Central memory CD8-positive, alpha-beta T cell (primary cell): ENCODE measurements around the gene B3GLCT.

Source experiments
- ATAC-seq: fragments of 150-1000 bp; cut with Tn5 transposase; replicated peaks from 2 replicates; pipeline ENCODE4 v1.10.0; 2022; ENCODE audit warnings: mild to moderate bottlenecking, moderate FRiP score, moderate number of reproducible peaks; ENCODE audit not compliant: poor library complexity, severe bottlenecking; ENCODE audit errors: extremely low read depth
- DNase-seq, 2 donors: peaks; one replicate each; pipeline ENCODE4 v3.0.0; 2021; ENCODE audit warnings: low spot score in 2 of 2
- H3K27ac Mint-ChIP-seq: one replicate; pipeline ENCODE4 v1.8.0; 2022; ENCODE audit warnings: low read depth, mild to moderate bottlenecking, moderate library complexity, mixed read lengths
- H3K27me3 Mint-ChIP-seq: one replicate; pipeline ENCODE4 v1.8.0; 2022; ENCODE audit warnings: mixed read lengths
- H3K36me3 Mint-ChIP-seq: one replicate; pipeline ENCODE4 v1.8.0; 2022; ENCODE audit warnings: mild to moderate bottlenecking, moderate library complexity, mixed read lengths; ENCODE audit not compliant: insufficient read depth
- H3K4me1 Mint-ChIP-seq: one replicate; pipeline ENCODE4 v1.8.0; 2022; ENCODE audit warnings: mixed read lengths
- H3K4me3 Mint-ChIP-seq: one replicate; pipeline ENCODE4 v1.8.0; 2022; ENCODE audit warnings: mild to moderate bottlenecking, moderate library complexity, mixed read lengths
- H3K9me3 Mint-ChIP-seq: one replicate; pipeline ENCODE4 v1.8.0; 2022; ENCODE audit warnings: mixed read lengths

Gene B3GLCT

GRCh38 chr13:31274390-31274789 lies 74.6 kb downstream of the B3GLCT start:
- no peak overlapping the region for H3K4me3 Mint-ChIP-seq
- no peaks in the 10 kb centered on the region for H3K9me3 Mint-ChIP-seq
- no peaks in the 10 kb centered on the region for H3K27me3 Mint-ChIP-seq
- no peak overlapping the region for H3K27ac Mint-ChIP-seq
- H3K4me1 Mint-ChIP-seq = no peaks in the 10 kb centered on the region
- ATAC-seq (no peak), DNase-seq (no peak)
- peaks cover 4% of the 10 kb centered on the region for H3K36me3 Mint-ChIP-seq

DNA sequence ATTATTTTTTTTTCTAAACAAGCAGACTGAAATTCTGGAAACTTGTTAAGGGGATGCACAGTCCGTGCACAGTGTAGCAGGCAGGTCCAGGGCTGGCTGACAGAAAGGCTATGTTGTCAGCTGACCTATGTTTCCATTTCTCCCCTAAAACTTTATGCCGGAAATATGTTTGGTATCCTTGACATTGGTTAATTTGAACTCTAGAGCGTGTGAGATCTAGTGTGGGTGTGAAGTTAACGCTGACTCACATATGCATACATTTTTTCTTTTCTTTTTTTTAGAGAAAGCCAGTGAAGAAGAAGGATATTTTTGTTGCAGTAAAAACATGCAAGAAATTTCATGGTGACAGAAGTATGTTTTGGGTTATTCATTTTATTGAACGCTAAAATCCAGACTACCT lies 76.6 kb downstream of the B3GLCT start:
- H3K27me3 Mint-ChIP-seq = no peaks in the 10 kb centered on the region
- no peak for DNase-seq
- no peak overlapping the region for H3K4me3 Mint-ChIP-seq
- no peak for ATAC-seq
- no peak overlapping the region for H3K27ac Mint-ChIP-seq
- H3K36me3 Mint-ChIP-seq = peaks cover 3% of the 10 kb centered on the region
- H3K4me1 Mint-ChIP-seq = no peaks in the 10 kb centered on the region
- no peaks in the 10 kb centered on the region for H3K9me3 Mint-ChIP-seq

DNA sequence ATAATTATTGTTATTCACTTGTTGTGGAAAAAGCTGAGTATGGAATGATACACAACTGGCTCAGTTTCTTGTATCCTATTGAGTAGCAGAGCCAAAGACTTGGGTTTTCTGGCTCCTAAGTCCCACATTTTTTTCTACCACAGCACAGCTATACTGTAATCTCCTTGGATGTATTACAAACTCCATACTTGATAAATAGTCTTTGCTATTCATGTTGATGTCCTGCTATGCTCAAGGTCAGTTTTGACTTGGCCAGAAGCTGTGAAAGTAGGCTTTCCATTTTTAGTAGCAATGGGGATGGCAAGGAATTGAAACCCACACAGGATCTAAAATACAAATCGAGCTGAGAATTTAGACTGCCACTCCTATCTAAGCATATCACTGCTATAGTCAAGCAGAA lies 79.1 kb downstream of the B3GLCT start:
- no peak overlapping the region for H3K4me3 Mint-ChIP-seq
- no peak for DNase-seq
- H3K36me3 Mint-ChIP-seq = peaks cover 3% of the 10 kb centered on the region
- H3K4me1 Mint-ChIP-seq = no peaks in the 10 kb centered on the region
- no peak overlapping the region for H3K27ac Mint-ChIP-seq
- no peaks in the 10 kb centered on the region for H3K27me3 Mint-ChIP-seq
- no peak for ATAC-seq
- H3K9me3 Mint-ChIP-seq = no peaks in the 10 kb centered on the region

DNA sequence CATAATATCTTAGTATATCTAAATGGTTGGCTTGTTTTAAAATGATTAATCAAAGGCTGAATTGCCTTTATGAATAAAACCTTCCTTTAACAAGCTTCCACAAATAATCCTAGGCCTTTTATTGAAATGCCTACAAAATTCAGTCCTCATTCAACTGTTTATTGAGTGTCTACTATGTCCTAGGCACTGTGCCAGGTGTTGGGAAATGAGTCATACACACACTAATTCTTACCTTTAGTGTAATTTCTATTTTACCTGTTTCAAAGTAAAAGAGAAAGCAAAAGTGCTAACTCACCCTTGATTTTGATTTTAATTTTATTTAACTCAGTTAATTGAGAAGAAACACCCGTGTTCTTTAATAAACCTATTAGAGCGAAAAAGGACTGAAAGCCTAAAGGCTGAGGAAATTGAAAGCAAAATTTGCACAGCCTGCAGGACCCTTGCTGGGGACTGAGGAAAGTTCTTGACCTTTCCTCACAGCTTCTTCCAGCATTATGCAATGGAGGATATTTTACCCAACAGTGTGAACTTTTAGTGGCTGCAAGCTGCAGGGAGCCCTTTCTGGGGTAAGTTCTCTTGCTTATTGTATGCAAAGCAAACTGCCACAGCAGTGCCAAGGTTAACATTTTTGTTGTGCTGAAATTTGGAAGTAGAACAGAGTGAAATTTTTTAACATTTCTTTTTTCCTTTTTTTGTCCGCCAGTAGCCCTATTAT lies 83.1 kb downstream of the B3GLCT start:
- H3K36me3 Mint-ChIP-seq = peaks cover 5% of the 10 kb centered on the region

DNA sequence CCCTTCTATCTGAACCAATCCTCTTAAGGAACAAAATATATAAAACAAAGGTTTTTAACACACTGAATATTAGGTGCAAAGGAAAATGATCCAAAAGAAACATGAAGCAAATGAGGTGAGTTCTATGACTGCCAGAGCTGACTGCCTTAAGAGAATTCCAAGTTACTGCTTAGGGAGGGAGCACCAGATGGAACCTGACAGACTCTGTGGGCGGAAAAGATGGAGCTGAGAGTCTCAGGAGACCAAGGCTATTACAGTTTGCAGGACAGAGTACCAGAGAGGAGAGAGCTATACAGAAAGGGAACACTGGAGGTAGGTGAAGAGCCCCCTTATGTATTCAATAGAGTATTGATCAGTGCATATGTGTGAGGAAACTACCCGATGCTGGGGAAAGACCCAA lies 87.2 kb downstream of the B3GLCT start:
- H3K9me3 Mint-ChIP-seq = peaks cover 20% of the 10 kb centered on the region
- ATAC-seq (no peak), DNase-seq (no peak)
- no peak overlapping the region for H3K4me3 Mint-ChIP-seq
- no peaks in the 10 kb centered on the region for H3K27me3 Mint-ChIP-seq
- H3K27ac Mint-ChIP-seq = no peak overlapping the region
- no peaks in the 10 kb centered on the region for H3K4me1 Mint-ChIP-seq
- H3K36me3 Mint-ChIP-seq = peaks cover 11% of the 10 kb centered on the region

More for the DNA sequence above, 83.1 kb downstream of the B3GLCT start:
- Mint-ChIP-seq H3K4me3 (no peak overlapping the region), H3K9me3 (peaks cover 6% of the 10 kb centered on the region), H3K4me1 (no peaks in the 10 kb centered on the region), H3K27me3 (no peaks in the 10 kb centered on the region), H3K27ac (no peak overlapping the region)
- DNase-seq (no peak), ATAC-seq (no peak)

DNA sequence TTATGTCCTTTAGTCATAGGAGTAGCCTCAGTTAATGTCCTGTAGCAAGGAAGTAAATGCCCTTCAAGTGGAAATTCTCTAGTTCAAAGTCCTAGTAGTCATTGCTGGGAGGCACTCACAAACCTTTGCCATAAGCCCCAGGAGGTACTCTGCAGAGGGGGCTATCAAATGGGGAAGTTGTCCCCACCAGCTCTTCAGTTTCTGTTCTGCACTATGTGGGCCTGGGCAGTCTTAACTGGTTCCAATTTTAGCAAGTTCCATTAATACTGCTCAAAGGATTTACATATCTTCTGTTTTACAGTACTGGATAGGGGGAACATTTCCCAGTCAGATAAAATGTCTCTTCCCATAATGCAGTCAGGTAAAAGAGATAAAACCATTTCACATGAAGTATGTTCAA lies 101.3 kb downstream of the B3GLCT start:
- H3K27ac Mint-ChIP-seq = no peak overlapping the region
- ATAC-seq = no peak

GRCh38 chr13:31310356-31310755 lies 110.6 kb downstream of the B3GLCT start:
- no peak for DNase-seq
- no peak overlapping the region for H3K27ac Mint-ChIP-seq
- H3K27me3 Mint-ChIP-seq = no peaks in the 10 kb centered on the region
- no peaks in the 10 kb centered on the region for H3K4me1 Mint-ChIP-seq
- ATAC-seq = no peak
- H3K4me3 Mint-ChIP-seq = no peak overlapping the region
- H3K36me3 Mint-ChIP-seq = peaks cover 1% of the 10 kb centered on the region
- H3K9me3 Mint-ChIP-seq = peaks cover 22% of the 10 kb centered on the region

More for the DNA sequence above, 101.3 kb downstream of the B3GLCT start:
- Mint-ChIP-seq H3K36me3 (no peaks in the 10 kb centered on the region), H3K9me3 (peaks cover 15% of the 10 kb centered on the region), H3K4me3 (no peak overlapping the region), H3K27me3 (no peaks in the 10 kb centered on the region), H3K4me1 (no peaks in the 10 kb centered on the region)
- no peak for DNase-seq

DNA sequence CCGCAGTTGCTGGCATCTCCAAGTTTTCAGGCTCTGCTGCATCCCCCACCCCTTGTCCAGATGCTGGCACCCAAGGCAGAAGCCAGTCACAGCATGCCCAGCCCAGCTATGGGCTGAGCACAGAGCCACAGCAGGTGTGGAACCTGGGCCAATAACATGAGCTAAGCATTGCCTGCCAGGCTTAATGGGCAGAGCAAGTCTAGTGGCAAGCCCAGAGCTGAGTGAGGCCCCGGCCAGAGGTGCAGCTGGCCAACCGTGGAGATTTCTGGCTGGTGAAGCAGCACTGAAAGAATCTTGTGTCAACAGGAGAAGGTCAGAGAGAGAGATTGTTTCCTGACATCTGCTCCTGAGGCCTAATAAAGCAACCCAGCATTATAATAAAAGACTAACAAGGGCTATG lies 111.0 kb downstream of the B3GLCT start:
- H3K4me3 Mint-ChIP-seq = no peak overlapping the region
- peaks cover 1% of the 10 kb centered on the region for H3K36me3 Mint-ChIP-seq
- H3K27me3 Mint-ChIP-seq = no peaks in the 10 kb centered on the region
- ATAC-seq (no peak), DNase-seq (no peak)
- H3K9me3 Mint-ChIP-seq = peaks cover 23% of the 10 kb centered on the region
- no peaks in the 10 kb centered on the region for H3K4me1 Mint-ChIP-seq
- H3K27ac Mint-ChIP-seq = no peak overlapping the region

GRCh38 chr13:31311921-31312320 lies 112.1 kb downstream of the B3GLCT start:
- Mint-ChIP-seq H3K36me3 (peaks cover 1% of the 10 kb centered on the region), H3K27ac (no peak overlapping the region), H3K4me3 (no peak overlapping the region), H3K4me1 (no peaks in the 10 kb centered on the region), H3K27me3 (no peaks in the 10 kb centered on the region), H3K9me3 (peaks cover 23% of the 10 kb centered on the region)
- DNase-seq (no peak), ATAC-seq (no peak)

GRCh38 chr13:31314961-31315360 lies 115.2 kb downstream of the B3GLCT start:
- H3K4me1 Mint-ChIP-seq = no peaks in the 10 kb centered on the region
- no peak overlapping the region for H3K27ac Mint-ChIP-seq
- DNase-seq (no peak), ATAC-seq (no peak)
- H3K36me3 Mint-ChIP-seq = no peaks in the 10 kb centered on the region
- peaks cover 23% of the 10 kb centered on the region for H3K9me3 Mint-ChIP-seq
- H3K27me3 Mint-ChIP-seq = no peaks in the 10 kb centered on the region
- H3K4me3 Mint-ChIP-seq = no peak overlapping the region

DNA sequence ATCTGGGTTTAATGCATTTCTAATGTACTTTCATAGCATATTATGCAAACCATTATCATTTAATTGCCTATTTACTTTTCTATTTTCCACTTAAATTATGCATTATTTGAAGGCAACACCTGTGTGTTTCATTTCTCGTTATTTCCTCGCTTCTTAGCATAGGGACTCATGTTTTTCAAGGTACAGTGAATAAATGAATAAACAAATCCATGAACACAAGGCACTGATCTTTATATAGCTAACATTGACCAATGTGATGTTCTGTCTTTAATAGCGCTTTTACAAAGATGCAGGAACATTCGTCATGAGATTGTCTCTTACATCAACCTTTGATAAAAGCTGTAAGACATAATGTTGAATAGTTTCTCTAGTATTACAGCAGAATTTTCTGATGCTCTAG lies 121.2 kb downstream of the B3GLCT start:
- Mint-ChIP-seq H3K4me1 (no peaks in the 10 kb centered on the region), H3K27ac (no peak overlapping the region), H3K36me3 (peaks cover 2% of the 10 kb centered on the region), H3K27me3 (no peaks in the 10 kb centered on the region), H3K4me3 (no peak overlapping the region), H3K9me3 (no peaks in the 10 kb centered on the region)
- ATAC-seq (no peak), DNase-seq (no peak)

- Mint-ChIP-seq H3K4me1 (no peaks in the 10 kb centered on the region), H3K27me3 (no peaks in the 10 kb centered on the region), H3K9me3 (no peaks in the 10 kb centered on the region), H3K27ac (no peak overlapping the region), H3K4me3 (no peak overlapping the region), H3K36me3 (peaks cover 2% of the 10 kb centered on the region)
- no peak for DNase-seq
- ATAC-seq = no peak
These were observed 121.7 kb downstream of the B3GLCT start for GRCh38 chr13:31321457-31321856.

GRCh38 chr13:31322026-31322425 lies 122.3 kb downstream of the B3GLCT start:
- ATAC-seq (no peak), DNase-seq (no peak)
- Mint-ChIP-seq H3K4me3 (no peak overlapping the region), H3K36me3 (peaks cover 5% of the 10 kb centered on the region), H3K27ac (no peak overlapping the region), H3K4me1 (no peaks in the 10 kb centered on the region), H3K27me3 (no peaks in the 10 kb centered on the region), H3K9me3 (no peaks in the 10 kb centered on the region)
